K562 (cell line): Measurements from ENCODE around the gene SIDT1. TPM values are rescaled to one million over a fixed set of nuclear protein-coding genes. Genes with fewer than 3 reads are reported as not detected.

ENCODE experiments used
- ATAC-seq: fragments of 200-7000 bp; cut with Tn5 transposase; 3 replicates; pipeline ENCODE4 v1.9.1; 2020; ENCODE audit warnings: moderate library complexity
- BruUV-seq: library from RNA; stranded (reverse); fragments of 400-500 nt; replicated peaks from 2 replicates; lab custom pipeline; 2021; lab: Mats Ljungman, UMichigan
- CTCF ChIA-PET: fragments of 300-600 bp; formaldehyde crosslinking; extraction: SDS; loops from one replicate; lab custom pipeline; 2021; ENCODE audit warnings: low intra/inter-chr PET ratio; lab: Yijun Ruan, JAX
- POLR2A ChIA-PET: fragments of 300-600, 350-650 bp; sonication (Branson Sonifier 250); formaldehyde crosslinking; extraction: SDS; loops from one replicate; lab custom pipeline; 2021; ENCODE audit warnings: antibody characterized with exemption, inconsistent platforms; lab: Yijun Ruan, JAX
- DNase-seq, 4 experiments: peaks; one replicate each; pipeline versions ENCODE4 v3.0.0 to v3.0.0-alpha.2; 2011 to 2018; ENCODE audit warnings: low spot score in 3 of 4, mixed read lengths in 3 of 4; ENCODE audit errors: extremely low read depth in 1 of 4
- FAIRE-seq: peaks from 2 replicates; lab custom pipeline; 2011; peaks lifted over from hg19 to GRCh38; lab: Jason Lieb, UNC
- H2AFZ ChIP-seq: 2 replicates; pipeline ENCODE4 v1.6.0; 2011; ENCODE audit warnings: low read depth, low read length, control low read depth, inconsistent platforms
- H3K27ac ChIP-seq: fragments of 200-600 bp; 3 replicates; pipeline ENCODE4 v1.8.0; 2011; ENCODE audit warnings: low read depth, mild to moderate bottlenecking, control low read depth, inconsistent platforms, low read length, moderate library complexity, mixed read lengths; ENCODE audit errors: extremely low read depth
- H3K27me3 ChIP-seq, 2 experiments: fragments of 300-600 bp in 1 of 2; 2 replicates in 1 of 2; 3 replicates in 1 of 2; pipeline versions ENCODE4 v1.6.0 to v1.8.0; 2011; ENCODE audit warnings: inconsistent platforms in 2 of 2, low read length in 2 of 2, mild to moderate bottlenecking in 1 of 2, mixed read lengths in 1 of 2, moderate library complexity in 1 of 2; ENCODE audit not compliant: control insufficient read depth in 2 of 2, insufficient read depth in 2 of 2
- H3K36me3 ChIP-seq: fragments of 300-600 bp; 3 replicates; pipeline ENCODE4 v1.8.0; 2011; ENCODE audit warnings: mild to moderate bottlenecking, low read length, inconsistent platforms; ENCODE audit not compliant: control insufficient read depth, insufficient read depth
- H3K4me1 ChIP-seq, 2 experiments: fragments of 200-600 bp in 1 of 2; replicated peaks in 1 of 2; 2 replicates in 1 of 2; 3 replicates in 1 of 2; pipeline versions ENCODE4 v1.5.1 to v1.8.0; 2011; ENCODE audit warnings: inconsistent platforms in 2 of 2, low read length in 2 of 2, mild to moderate bottlenecking in 1 of 2, mixed read lengths in 1 of 2, moderate library complexity in 1 of 2; ENCODE audit not compliant: control insufficient read depth in 2 of 2, insufficient read depth in 2 of 2
- H3K4me2 ChIP-seq: 2 replicates; pipeline ENCODE4 v1.6.1; 2011; ENCODE audit warnings: low read length, control low read depth, inconsistent platforms, mixed read lengths; ENCODE audit not compliant: insufficient read depth
- H3K4me3 ChIP-seq: fragments of 200-600 bp; sonication (generic), shearing (Covaris generic); 2 replicates; pipeline ENCODE4 v1.5.1; 2016; ENCODE audit warnings: control low read depth, inconsistent platforms
- H3K79me2 ChIP-seq: fragments of 200-600 bp; 3 replicates; pipeline ENCODE4 v1.8.0; 2011; ENCODE audit warnings: low read length, inconsistent platforms; ENCODE audit not compliant: control insufficient read depth, insufficient read depth
- H3K9ac ChIP-seq, 2 experiments: 2 replicates each; pipeline versions ENCODE4 v1.6.0 to v1.6.1; 2011; ENCODE audit warnings: low read depth in 2 of 2, low read length in 2 of 2, control low read depth in 1 of 2, inconsistent platforms in 1 of 2, mild to moderate bottlenecking in 1 of 2, mixed read lengths in 1 of 2; ENCODE audit not compliant: insufficient read depth in 1 of 2
- H3K9me1 ChIP-seq: one replicate; pipeline ENCODE4 v1.6.0; 2011; ENCODE audit warnings: inconsistent platforms, mild to moderate bottlenecking, low read length, moderate library complexity; ENCODE audit not compliant: control insufficient read depth, insufficient read depth
- H3K9me3 ChIP-seq: replicated peaks from 2 replicates; pipeline ENCODE4 v1.5.1; 2011; ENCODE audit warnings: low read depth, low read length, inconsistent platforms; ENCODE audit not compliant: control insufficient read depth, insufficient read depth
- H4K20me1 ChIP-seq: replicated peaks from 2 replicates; pipeline ENCODE4 v1.6.1; 2011; ENCODE audit warnings: low read length, inconsistent platforms, mixed read lengths; ENCODE audit not compliant: control insufficient read depth, insufficient read depth
- DNMT1 ChIP-seq: fragments of 450-650 bp; IDR thresholded peaks from 2 replicates; pipeline ENCODE4 v1.6.1; 2016; ENCODE audit warnings: antibody characterized with exemption, mild to moderate bottlenecking
- ELF4 ChIP-seq: fragments of 450-650 bp; formaldehyde crosslinking; IDR thresholded peaks from 2 replicates; pipeline ENCODE4 v1.4.0; 2022; ENCODE audit warnings: missing genetic modification characterization
- ETS2 ChIP-seq: IDR thresholded peaks from 2 replicates; pipeline ENCODE4 v1.6.1; 2016; ENCODE audit warnings: borderline replicate concordance, missing genetic modification characterization, mild to moderate bottlenecking, moderate library complexity, missing compliant biosample characterization; ENCODE audit not compliant: poor library complexity, severe bottlenecking
- FOXM1 ChIP-seq, 2 experiments: fragments of 450-650 bp in 1 of 2; sonication (generic) in 1 of 2; formaldehyde crosslinking in 1 of 2; IDR thresholded peaks; 2 replicates each; pipeline versions ENCODE4 v1.6.1 to v1.9.0; 2017 to 2022; ENCODE audit warnings: low read depth in 2 of 2, mild to moderate bottlenecking in 2 of 2, missing genetic modification reagents in 1 of 2, moderate library complexity in 1 of 2
- HNRNPUL1 ChIP-seq: fragments of 200-400 bp; formaldehyde crosslinking; IDR thresholded peaks from 2 replicates; pipeline ENCODE4 v1.6.1; 2017; ENCODE audit warnings: low read length
- POLR2A ChIP-seq: fragments of 450-650 bp; conservative IDR thresholded peaks from 2 replicates; pipeline ENCODE4 v1.6.1; 2016
- POLR2H ChIP-seq: IDR thresholded peaks from 2 replicates; pipeline ENCODE4 v1.6.1; 2016; ENCODE audit warnings: missing genetic modification characterization, low read depth, mild to moderate bottlenecking, control low read depth, missing compliant biosample characterization, moderate library complexity
- WGBS: fragments of 100-300 bp; shearing (Covaris generic); methylation state at CpG from one replicate; pipeline ENCODE4 v1.1.6; 2016; ENCODE audit warnings: low coverage, mixed read lengths; ENCODE audit not compliant: insufficient coverage; ENCODE audit errors: missing lambda C conversion rate; 5-methylcytosine and 5-hydroxymethylcytosine counted together
- in situ Hi-C: fragments of 300-500 bp; cut with MboI; formaldehyde crosslinking; loops from 4 replicates; pipeline ENCODE4 v1.15.0; 2018; ENCODE audit warnings: inconsistent platforms, mixed read lengths
- intact Hi-C: fragments of 100-400 bp; cut with micrococcal nuclease; formaldehyde crosslinking; loops from 2 replicates; pipeline ENCODE4 v1.14.2; 2022
- polyA plus RNA-seq, 8 experiments: library from polyadenylated mRNA; depleted of rRNA in 4 of 8; stranded (reverse) in 5 of 8; unstranded in 3 of 8; fragments of >200 nt; fragmentation: Nextera tagmentation in 2 of 8; fragmentation: Illumina TruSeq in 1 of 8; extraction: Ambion mirVana in 2 of 8; extraction: Trizol in 1 of 8; gene quantifications; 2 replicates each; pipeline versions ENCODE4 v1.2.1 to v1.2.3, GENCODE V29; 2011 to 2014; ENCODE audit warnings: inconsistent platforms in 1 of 8, missing spikeins in 1 of 8
- total RNA-seq, 7 experiments: library from RNA; depleted of rRNA in 6 of 7; stranded (reverse); fragments of >200 nt in 6 of 7; fragmentation: Illumina TruSeq in 2 of 7; extraction: Trizol in 2 of 7; gene quantifications; 2 replicates each; pipeline versions ENCODE4 v1.2.1 to v1.2.3, GENCODE V29; 2011 to 2021; ENCODE audit warnings: low replicate concordance in 1 of 7
- TF ChIP-seq, protein P1 (sequence below): fragments of 450-650 bp; IDR thresholded peaks from 2 replicates; pipeline ENCODE4 v1.7.0; 2016; ENCODE audit warnings: borderline replicate concordance
- TF ChIP-seq, protein P2 (sequence below): fragments of 250-450 bp; sonication (Bioruptor Pico); IDR thresholded peaks from 2 replicates; pipeline ENCODE4 v1.5.0; 2021
- TF ChIP-seq, protein P3 (sequence below): sonication (generic); formaldehyde crosslinking; IDR thresholded peaks from 2 replicates; pipeline ENCODE4 v1.8.0; 2022; ENCODE audit warnings: missing genetic modification reagents, mild to moderate bottlenecking, borderline replicate concordance

Gene SIDT1
- total and polyA plus RNA-seq, 9 of the 15 experiments (the other 6 are each of a cell fraction or from before 2014, with no cell fraction given), result not detected

DNA sequence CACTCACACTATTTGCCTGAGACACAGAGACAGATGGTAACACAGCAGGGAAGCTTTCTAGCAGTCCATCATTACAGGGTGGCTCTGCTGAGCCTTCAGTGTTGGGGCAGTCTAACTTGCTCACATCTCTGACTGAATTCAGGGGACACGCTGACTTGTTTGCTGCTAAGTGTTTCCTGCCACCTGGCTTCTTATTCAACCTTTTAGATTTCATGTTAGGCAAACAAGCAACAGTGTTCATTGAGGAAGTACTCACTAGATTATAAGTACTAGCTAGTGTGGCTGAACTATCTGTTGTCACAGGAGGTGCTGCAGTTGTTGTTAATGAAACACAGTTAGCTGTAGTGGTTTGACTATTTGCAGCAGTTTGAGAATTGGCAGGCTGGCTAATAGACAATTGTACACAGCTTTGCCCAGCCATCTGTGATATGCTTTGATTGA lies 126.8 kb downstream of the SIDT1 start (continued):
- TF ChIP-seq, protein P1, sequence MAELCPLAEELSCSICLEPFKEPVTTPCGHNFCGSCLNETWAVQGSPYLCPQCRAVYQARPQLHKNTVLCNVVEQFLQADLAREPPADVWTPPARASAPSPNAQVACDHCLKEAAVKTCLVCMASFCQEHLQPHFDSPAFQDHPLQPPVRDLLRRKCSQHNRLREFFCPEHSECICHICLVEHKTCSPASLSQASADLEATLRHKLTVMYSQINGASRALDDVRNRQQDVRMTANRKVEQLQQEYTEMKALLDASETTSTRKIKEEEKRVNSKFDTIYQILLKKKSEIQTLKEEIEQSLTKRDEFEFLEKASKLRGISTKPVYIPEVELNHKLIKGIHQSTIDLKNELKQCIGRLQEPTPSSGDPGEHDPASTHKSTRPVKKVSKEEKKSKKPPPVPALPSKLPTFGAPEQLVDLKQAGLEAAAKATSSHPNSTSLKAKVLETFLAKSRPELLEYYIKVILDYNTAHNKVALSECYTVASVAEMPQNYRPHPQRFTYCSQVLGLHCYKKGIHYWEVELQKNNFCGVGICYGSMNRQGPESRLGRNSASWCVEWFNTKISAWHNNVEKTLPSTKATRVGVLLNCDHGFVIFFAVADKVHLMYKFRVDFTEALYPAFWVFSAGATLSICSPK, result no peak

DNA sequence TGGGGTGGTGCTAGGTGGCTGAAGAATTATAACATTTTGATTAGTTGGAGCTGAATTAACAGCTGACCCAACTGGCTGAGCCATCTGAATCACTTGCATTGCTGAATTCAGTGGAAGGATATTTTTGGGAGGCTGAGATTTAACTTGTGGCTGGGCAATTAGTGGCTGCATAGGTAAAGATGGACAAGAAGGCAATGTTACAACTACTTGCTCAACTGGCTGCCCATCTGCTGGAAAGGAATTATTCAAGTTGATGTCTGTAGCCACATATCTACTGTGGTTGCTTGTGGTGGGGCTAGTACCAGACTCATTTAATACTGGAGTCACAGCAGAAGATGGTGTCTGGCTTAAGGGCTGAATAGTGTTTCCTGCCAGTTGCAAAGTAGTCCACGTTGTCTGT lies 127.6 kb downstream of the SIDT1 start:
- no peak for ATAC-seq
- H3K4me3 ChIP-seq, result no peak overlapping the region
- H3K4me2 ChIP-seq, result no peak overlapping the region
- no peaks in the 10 kb centered on the region for H3K36me3 ChIP-seq
- intact Hi-C loops, result no loop called here
- WGBS, result 33% methylated on average over 1 of the region's 1 CpG
- no peaks in the 10 kb centered on the region for H3K79me2 ChIP-seq
- no peaks in the 10 kb centered on the region for H3K27me3 ChIP-seq
- H4K20me1 ChIP-seq, result no peaks in the 10 kb centered on the region
- TF ChIP-seq, protein P2, sequence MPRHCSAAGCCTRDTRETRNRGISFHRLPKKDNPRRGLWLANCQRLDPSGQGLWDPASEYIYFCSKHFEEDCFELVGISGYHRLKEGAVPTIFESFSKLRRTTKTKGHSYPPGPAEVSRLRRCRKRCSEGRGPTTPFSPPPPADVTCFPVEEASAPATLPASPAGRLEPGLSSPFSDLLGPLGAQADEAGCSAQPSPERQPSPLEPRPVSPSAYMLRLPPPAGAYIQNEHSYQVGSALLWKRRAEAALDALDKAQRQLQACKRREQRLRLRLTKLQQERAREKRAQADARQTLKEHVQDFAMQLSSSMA (CRISPR knock-in tag), result no peak
- no peak for TF ChIP-seq DNMT1
- no peak for TF ChIP-seq ELF4
- TF ChIP-seq POLR2A, result no peak
- TF ChIP-seq FOXM1 (IDR thresholded peaks at IDR 0.05; ENCODE audit: low read depth), result no peak
- no peak for TF ChIP-seq FOXM1 (CRISPR knock-in tag; IDR thresholded peaks at IDR 0.05; ENCODE audit: low read depth)
- TF ChIP-seq POLR2H (tag), result no peak
- no peak for TF ChIP-seq ETS2 (tag)
- TF ChIP-seq, protein P3, sequence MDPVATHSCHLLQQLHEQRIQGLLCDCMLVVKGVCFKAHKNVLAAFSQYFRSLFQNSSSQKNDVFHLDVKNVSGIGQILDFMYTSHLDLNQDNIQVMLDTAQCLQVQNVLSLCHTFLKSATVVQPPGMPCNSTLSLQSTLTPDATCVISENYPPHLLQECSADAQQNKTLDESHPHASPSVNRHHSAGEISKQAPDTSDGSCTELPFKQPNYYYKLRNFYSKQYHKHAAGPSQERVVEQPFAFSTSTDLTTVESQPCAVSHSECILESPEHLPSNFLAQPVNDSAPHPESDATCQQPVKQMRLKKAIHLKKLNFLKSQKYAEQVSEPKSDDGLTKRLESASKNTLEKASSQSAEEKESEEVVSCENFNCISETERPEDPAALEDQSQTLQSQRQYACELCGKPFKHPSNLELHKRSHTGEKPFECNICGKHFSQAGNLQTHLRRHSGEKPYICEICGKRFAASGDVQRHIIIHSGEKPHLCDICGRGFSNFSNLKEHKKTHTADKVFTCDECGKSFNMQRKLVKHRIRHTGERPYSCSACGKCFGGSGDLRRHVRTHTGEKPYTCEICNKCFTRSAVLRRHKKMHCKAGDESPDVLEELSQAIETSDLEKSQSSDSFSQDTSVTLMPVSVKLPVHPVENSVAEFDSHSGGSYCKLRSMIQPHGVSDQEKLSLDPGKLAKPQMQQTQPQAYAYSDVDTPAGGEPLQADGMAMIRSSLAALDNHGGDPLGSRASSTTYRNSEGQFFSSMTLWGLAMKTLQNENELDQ (CRISPR knock-in tag), result no peak
- TF ChIP-seq HNRNPUL1, result no peak
- TF ChIP-seq, all 486 proteins: peak for 0
- Histone ChIP-seq H3K9me1 (no peaks in the 10 kb centered on the region), H2AFZ (no peak overlapping the region), H3K27ac (no peak overlapping the region), H3K9me3 (no peaks in the 10 kb centered on the region), H3K4me1 (no peaks in the 10 kb centered on the region), H3K9ac (no peak overlapping the region)
- BruUV-seq, result no TSS peak
- FAIRE-seq (no peak), DNase-seq (no peak)
- ChIA-PET POLR2A (no interaction called here), CTCF (no interaction called here)
- in situ Hi-C loops, result no loop called here
